Stimulated activated CD4-positive, alpha-beta T cell treated with anti-CD3 and anti-CD28 coated beads, Interleukin-4, amount 100 ng/mL, for 48 hours (primary cell): Measurements from ENCODE around the gene DEPDC1B.
"Not testable (repeated sequence)": the region's sequence is repeated elsewhere in the genome, so short reads cannot be mapped to it uniquely, and the experiment has no call there.

ENCODE experiments used
- DNase-seq, 2 donors: peaks; one replicate each; pipeline ENCODE4 v3.0.0-alpha.2; 2020; ENCODE audit warnings: low read depth in 2 of 2

The DEPDC1B gene

DNA sequence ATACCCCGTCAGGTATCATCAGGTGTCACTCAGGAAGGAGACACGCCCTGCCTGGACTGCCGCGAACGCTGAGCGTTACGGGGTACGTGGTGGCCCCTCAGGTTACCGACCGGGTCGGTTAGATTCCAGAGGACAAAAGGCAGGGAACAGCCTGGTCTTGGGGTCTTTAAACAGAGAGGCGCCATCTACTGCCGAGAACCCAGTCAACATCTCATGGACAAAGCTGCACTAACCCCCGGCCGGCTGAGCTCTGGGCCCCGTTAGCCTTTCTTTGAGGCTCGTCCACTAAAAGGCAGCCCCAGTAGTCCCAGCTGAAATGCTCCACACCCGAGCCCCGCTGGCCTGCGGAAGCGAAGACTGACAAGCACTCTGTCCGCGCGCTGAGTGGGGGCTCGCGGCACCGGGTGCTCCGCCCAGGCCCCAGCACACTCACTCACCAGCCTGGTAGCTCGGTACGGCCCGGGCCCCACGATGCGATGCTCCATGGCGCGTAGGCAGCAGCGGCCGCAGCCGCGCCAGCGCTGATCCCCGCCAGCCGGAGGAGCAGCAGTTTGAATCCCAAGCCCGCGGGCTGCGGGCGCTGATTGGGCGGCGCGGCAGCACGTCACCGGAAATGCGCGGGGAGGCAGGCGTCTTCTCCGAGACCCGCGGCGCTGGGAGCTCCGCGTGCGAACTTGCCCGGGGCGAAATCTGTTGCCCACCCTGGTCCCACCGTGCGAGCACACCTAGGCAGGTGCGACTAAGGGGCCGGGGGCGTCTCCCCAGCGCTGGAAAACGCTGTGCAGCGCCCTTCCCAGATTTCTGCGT lies at the start of gene DEPDC1B:
DEPDC1B (minus strand) TSS at position 558 of the 807 bp plus-strand sequence; CDS start at position 485, 73 bp downstream.
- DNase-seq: peak; percentile 80 to 86

- no peak for DNase-seq
These were observed 44.7 kb upstream of the DEPDC1B start for GRCh38 chr5:60744682-60745081.

GRCh38 chr5:60743511-60744314 lies 43.7 kb upstream of the DEPDC1B start:
- no peak for DNase-seq

DNA sequence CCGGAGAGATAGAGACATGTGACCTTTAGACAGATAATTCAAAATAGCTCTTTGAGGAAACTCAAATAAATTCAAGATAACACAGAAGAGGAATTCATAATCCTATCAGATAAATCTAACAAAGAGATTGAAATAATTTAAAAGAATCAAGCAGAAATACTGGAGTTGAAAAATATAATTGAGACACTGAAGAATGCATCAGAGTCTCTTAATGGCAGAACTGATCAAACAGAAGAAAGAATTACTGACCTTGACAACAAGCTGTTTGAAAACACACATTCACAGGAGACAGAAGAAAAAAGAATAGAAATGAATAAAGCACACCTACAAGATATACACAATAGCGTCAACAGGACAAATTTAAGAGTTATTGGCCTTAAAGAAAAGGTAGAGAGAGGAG lies 40.4 kb upstream of the DEPDC1B start:
- DNase-seq: no peak

GRCh38 chr5:60738933-60739332 lies 39.0 kb upstream of the DEPDC1B start:
- no peak for DNase-seq

- DNase-seq: no peak
These were observed 38.5 kb upstream of the DEPDC1B start for GRCh38 chr5:60738461-60738860.

DNA sequence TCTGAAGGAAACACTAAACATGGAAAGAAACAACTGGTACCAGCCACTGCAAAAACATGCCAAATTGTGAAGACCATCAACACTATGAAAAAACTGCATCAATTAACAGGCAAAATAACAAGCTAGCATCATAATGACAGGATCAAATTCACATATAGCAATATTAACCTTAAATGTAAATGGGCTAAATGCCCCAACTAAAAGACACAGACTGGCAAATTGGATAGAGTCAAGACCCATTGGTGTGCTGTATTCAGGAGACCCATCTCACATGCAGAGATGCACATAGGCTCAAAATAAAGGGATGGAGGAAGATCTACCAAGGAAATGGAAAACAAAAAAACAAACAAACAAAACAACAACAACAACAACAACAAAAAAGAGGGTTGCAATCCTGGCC lies 30.9 kb upstream of the DEPDC1B start:
- not testable (repeated sequence) for DNase-seq

GRCh38 chr5:60727033-60727679 lies 27.2 kb upstream of the DEPDC1B start:
- DNase-seq: no peak

DNA sequence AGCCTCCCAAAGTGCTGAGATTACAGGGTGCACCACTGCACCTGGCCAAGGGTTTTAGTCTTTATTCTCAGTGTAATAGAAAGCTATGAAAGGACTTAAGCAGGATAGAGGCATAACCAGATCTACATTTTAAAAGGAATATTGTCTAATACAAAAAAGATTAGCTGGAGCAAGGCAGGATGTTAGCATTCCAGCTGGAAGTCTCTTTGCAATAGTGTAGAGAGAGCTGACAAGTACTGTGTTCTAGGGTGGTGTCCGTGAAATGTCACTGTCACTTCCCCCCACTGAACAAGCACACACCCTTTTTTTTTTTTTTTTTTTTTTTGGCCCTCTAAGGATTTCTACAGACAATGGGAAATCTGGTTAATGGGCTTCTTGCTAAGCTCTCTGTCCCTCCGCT lies 24.2 kb upstream of the DEPDC1B start:
- no peak for DNase-seq

GRCh38 chr5:60722416-60722815 lies 22.4 kb upstream of the DEPDC1B start:
- no peak for DNase-seq

GRCh38 chr5:60719329-60719728 lies 19.4 kb upstream of the DEPDC1B start:
- no peak for DNase-seq

DNA sequence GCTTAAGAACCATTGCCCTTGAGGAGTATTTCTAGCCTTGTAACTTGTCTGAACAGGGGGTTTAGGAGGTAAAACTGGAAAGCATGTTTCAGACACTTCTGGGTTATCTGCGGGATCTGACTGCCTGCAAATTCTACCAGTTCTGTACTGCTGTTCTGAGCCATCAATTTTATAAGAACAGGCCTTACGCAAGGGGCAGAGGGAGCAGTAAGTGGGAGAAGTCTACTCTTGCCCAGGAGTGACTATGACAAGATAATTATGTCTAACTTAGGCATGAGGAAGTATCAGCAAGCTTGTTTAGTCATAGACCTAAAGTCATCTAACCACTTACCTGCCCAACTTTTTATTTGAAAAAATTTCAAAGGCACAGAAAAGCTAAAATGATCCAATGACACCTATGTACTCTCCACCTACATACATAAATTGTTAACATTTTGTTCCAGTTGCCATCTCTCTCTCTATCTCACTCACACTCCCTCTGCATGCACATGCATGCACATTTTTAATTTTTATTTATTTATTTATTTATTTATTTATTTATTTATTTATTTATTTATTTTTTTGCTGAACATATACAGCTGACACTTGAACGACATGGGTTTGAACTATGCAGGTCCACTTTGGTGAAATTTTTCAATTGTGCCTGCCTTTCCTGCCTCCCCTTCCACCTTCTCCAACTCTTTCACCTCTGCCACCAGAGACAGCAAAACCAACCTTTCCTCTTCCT lies 18.4 kb upstream of the DEPDC1B start:
- no peak for DNase-seq

DNA sequence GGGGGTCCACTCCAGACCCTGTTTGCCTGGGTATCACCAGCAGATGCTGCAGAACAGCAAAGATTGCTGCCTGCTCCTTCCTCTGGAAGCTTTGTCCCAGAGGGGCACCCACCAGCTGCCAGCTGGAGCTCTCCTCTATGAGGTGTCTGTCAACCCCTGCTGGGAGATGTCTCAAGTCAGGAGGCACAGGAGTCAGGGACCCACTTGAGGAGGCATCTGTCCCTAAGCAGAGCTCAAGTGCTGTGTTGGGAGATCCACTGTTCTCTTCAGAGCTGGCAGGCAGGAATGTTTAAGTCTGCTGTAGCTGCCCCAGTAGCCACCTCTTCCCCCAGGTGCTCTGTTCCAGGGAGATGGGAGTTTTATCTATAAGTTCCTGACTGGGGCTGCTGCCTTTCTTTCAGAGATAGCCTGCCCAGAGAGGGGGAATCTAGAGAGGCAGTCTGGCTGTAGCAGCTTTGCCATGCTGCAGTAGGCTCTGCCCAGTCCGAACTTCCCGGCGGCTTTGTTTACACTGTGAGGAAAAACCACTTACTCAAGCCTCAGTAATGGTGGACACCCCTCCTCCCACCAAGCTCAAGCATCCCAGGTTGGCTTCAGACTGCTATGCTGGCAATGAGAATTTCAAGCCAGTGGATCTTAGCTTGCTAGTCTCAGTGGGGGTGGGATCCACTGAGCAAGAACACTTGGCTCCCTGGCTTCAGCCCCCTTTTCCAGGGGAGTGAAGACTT lies 15.4 kb upstream of the DEPDC1B start:
- not testable (repeated sequence) for DNase-seq

GRCh38 chr5:60712950-60713349 lies 13.0 kb upstream of the DEPDC1B start:
- no peak for DNase-seq

GRCh38 chr5:60711892-60712291 lies 11.9 kb upstream of the DEPDC1B start:
- DNase-seq: not testable (repeated sequence)

GRCh38 chr5:60710362-60710761 lies 10.4 kb upstream of the DEPDC1B start:
- DNase-seq: no peak

- DNase-seq: no peak
These were observed 5.2 kb upstream of the DEPDC1B start for GRCh38 chr5:60705144-60705543.

- DNase-seq: no peak
These were observed 4.0 kb upstream of the DEPDC1B start for GRCh38 chr5:60703944-60704343.

- DNase-seq: no peak
These were observed 1.5 kb upstream of the DEPDC1B start for GRCh38 chr5:60701321-60701968.

GRCh38 chr5:60700416-60700757 lies 421 bp upstream of the DEPDC1B start:
- DNase-seq: no peak

GRCh38 chr5:60699288-60699608 lies 718 bp downstream of the DEPDC1B start:
- no peak for DNase-seq
